Activated CD4-positive, alpha-beta memory T cell treated with anti-CD3 and anti-CD28 coated beads for 36 hours (primary cell): ENCODE data around the gene LCE2D. TPM values are rescaled to one million over a fixed set of nuclear protein-coding genes. Genes with fewer than 3 reads are reported as not detected.

Experiments used
- CTCF ChIA-PET: fragments of 350-600 bp; sonication (Branson Sonifier 250); formaldehyde crosslinking; loops from one replicate; lab custom pipeline; 2021; ENCODE audit warnings: antibody characterized with exemption, inconsistent platforms; lab: Charles Lee
- POLR2A ChIA-PET: fragments of 350-600 bp; sonication (Branson Sonifier 250); formaldehyde crosslinking; loops from one replicate; lab custom pipeline; 2021; ENCODE audit warnings: antibody characterized with exemption; lab: Charles Lee
- DNase-seq: peaks from one replicate; pipeline ENCODE4 v3.0.0-alpha.2; 2020
- H3K27ac Mint-ChIP-seq: one replicate; pipeline ENCODE4 v1.8.0; 2021; ENCODE audit warnings: mixed read lengths
- H3K27me3 Mint-ChIP-seq: one replicate; pipeline ENCODE4 v1.8.0; 2021; ENCODE audit warnings: mixed read lengths
- H3K36me3 Mint-ChIP-seq: one replicate; pipeline ENCODE4 v1.8.0; 2021; ENCODE audit warnings: mixed read lengths
- H3K4me1 Mint-ChIP-seq: one replicate; pipeline ENCODE4 v1.8.0; 2021; ENCODE audit warnings: low read depth, mixed read lengths
- H3K4me3 Mint-ChIP-seq: one replicate; pipeline ENCODE4 v1.8.0; 2021; ENCODE audit warnings: mild to moderate bottlenecking, mixed read lengths
- H3K9me3 Mint-ChIP-seq: one replicate; pipeline ENCODE4 v1.8.0; 2021; ENCODE audit warnings: mixed read lengths
- intact Hi-C: fragments of 100-400 bp; cut with micrococcal nuclease; formaldehyde crosslinking; loops from one replicate; pipeline ENCODE4 v1.15.1; 2023
- total RNA-seq, 2 experiments: library from RNA; stranded (reverse); gene quantifications; one replicate each; pipeline ENCODE4 v1.2.3, GENCODE V29; 2021

The LCE2D gene
- total RNA-seq, 2 experiments from 2014 or later: not detected

- no peak overlapping the region for H3K27ac Mint-ChIP-seq
- H3K36me3 Mint-ChIP-seq: no peaks in the 10 kb centered on the region
- no peaks in the 10 kb centered on the region for H3K4me1 Mint-ChIP-seq
- H3K9me3 Mint-ChIP-seq: peaks cover 5% of the 10 kb centered on the region
- peaks cover 7% of the 10 kb centered on the region for H3K27me3 Mint-ChIP-seq
- ChIA-PET CTCF (no interaction called here), POLR2A (no interaction called here)
- intact Hi-C loops: no loop called here
- H3K4me3 Mint-ChIP-seq: no peak overlapping the region
- no peak for DNase-seq
Observed at GRCh38 chr1:152699746-152700145, 36.6 kb downstream of the LCE2D start.

GRCh38 chr1:152707860-152708259 is 44.7 kb downstream of the LCE2D start, which contains the start of gene LCE4A:
Gene LCE4A (plus strand): TSS chr1:152708160. CDS start chr1:152709076, 916 bp downstream.
- Mint-ChIP-seq H3K4me3 (no peak within 1 kb of the TSS), H3K36me3 (no peaks in the 10 kb centered on the region), H3K27me3 (peaks cover 21% of the 10 kb centered on the region), H3K9me3 (peaks cover 5% of the 10 kb centered on the region), H3K4me1 (no peaks in the 10 kb centered on the region), H3K27ac (no peak within 1 kb of the TSS)
- ChIA-PET CTCF (no interaction called here), POLR2A (no interaction called here)
- DNase-seq: no peak
- intact Hi-C loops: no loop called here

Other genes starting within 250 kb of the LCE2D start
- not detected for gene CRNN, start 249.1 kb upstream of the LCE2D start, total RNA-seq
- not detected for gene LCE5A, start 152.6 kb upstream of the LCE2D start, total RNA-seq
- gene CRCT1, start 148.9 kb upstream of the LCE2D start, total RNA-seq: not detected
- not detected for gene LCE3E, start 96.6 kb upstream of the LCE2D start, total RNA-seq
- not detected for gene LCE3D, start 82.9 kb upstream of the LCE2D start, total RNA-seq
- gene LCE3C, start 63.1 kb upstream of the LCE2D start, total RNA-seq: not detected
- gene LCE3B, start 49.6 kb upstream of the LCE2D start, total RNA-seq: not detected
- not detected for gene LCE3A, start 40.3 kb upstream of the LCE2D start, total RNA-seq
- gene LCE2C, start 11.9 kb downstream of the LCE2D start, total RNA-seq: not detected
- gene LCE2B, start 22.7 kb downstream of the LCE2D start, total RNA-seq: not detected
- gene LCE2A, start 35.0 kb downstream of the LCE2D start, total RNA-seq: not detected
- not detected for gene LCE4A, start 44.8 kb downstream of the LCE2D start, total RNA-seq
- not detected for gene KPRP, start 94.6 kb downstream of the LCE2D start, total RNA-seq
- gene LCE1F, start 111.8 kb downstream of the LCE2D start, total RNA-seq: not detected
- not detected for gene LCE1E, start 122.9 kb downstream of the LCE2D start, total RNA-seq
- not detected for gene LCE1D, start 133.3 kb downstream of the LCE2D start, total RNA-seq
- gene LCE1C, start 143.3 kb downstream of the LCE2D start, total RNA-seq: not detected
- gene LCE1B, start 148.6 kb downstream of the LCE2D start, total RNA-seq: not detected
- gene LCE1A, start 164.1 kb downstream of the LCE2D start, total RNA-seq: not detected
- not detected for gene LCE6A, start 179.5 kb downstream of the LCE2D start, total RNA-seq
- not detected for gene LCE7A, start 196.6 kb downstream of the LCE2D start, total RNA-seq
- not detected for gene SMCP, start 214.9 kb downstream of the LCE2D start, total RNA-seq
- not detected for gene IVL, start 245.2 kb downstream of the LCE2D start, total RNA-seq